K562 (cell line): ENCODE measurements around the gene MYO1B. TPM values are rescaled to one million over a fixed set of nuclear protein-coding genes. Genes with fewer than 3 reads are reported as not detected.

Experiments
- ATAC-seq: fragments of 200-7000 bp; cut with Tn5 transposase; 3 replicates; pipeline ENCODE4 v1.9.1; 2020; ENCODE audit warnings: moderate library complexity
- BruUV-seq: library from RNA; stranded (reverse); fragments of 400-500 nt; replicated peaks from 2 replicates; lab custom pipeline; 2021; lab: Mats Ljungman, UMichigan
- CTCF ChIA-PET: fragments of 300-600 bp; formaldehyde crosslinking; extraction: SDS; loops from one replicate; lab custom pipeline; 2021; ENCODE audit warnings: low intra/inter-chr PET ratio; lab: Yijun Ruan, JAX
- POLR2A ChIA-PET: fragments of 300-600, 350-650 bp; sonication (Branson Sonifier 250); formaldehyde crosslinking; extraction: SDS; loops from one replicate; lab custom pipeline; 2021; ENCODE audit warnings: antibody characterized with exemption, inconsistent platforms; lab: Yijun Ruan, JAX
- DNase-seq, 4 experiments: peaks; one replicate each; pipeline versions ENCODE4 v3.0.0 to v3.0.0-alpha.2; 2011 to 2018; ENCODE audit warnings: low spot score in 3 of 4, mixed read lengths in 3 of 4; ENCODE audit errors: extremely low read depth in 1 of 4
- FAIRE-seq: peaks from 2 replicates; lab custom pipeline; 2011; peaks lifted over from hg19 to GRCh38; lab: Jason Lieb, UNC
- H2AFZ ChIP-seq: 2 replicates; pipeline ENCODE4 v1.6.0; 2011; ENCODE audit warnings: low read depth, low read length, control low read depth, inconsistent platforms
- H3K27ac ChIP-seq: fragments of 200-600 bp; 3 replicates; pipeline ENCODE4 v1.8.0; 2011; ENCODE audit warnings: low read depth, mild to moderate bottlenecking, control low read depth, inconsistent platforms, low read length, moderate library complexity, mixed read lengths; ENCODE audit errors: extremely low read depth
- H3K27me3 ChIP-seq, 2 experiments: fragments of 300-600 bp in 1 of 2; 2 replicates in 1 of 2; 3 replicates in 1 of 2; pipeline versions ENCODE4 v1.6.0 to v1.8.0; 2011; ENCODE audit warnings: inconsistent platforms in 2 of 2, low read length in 2 of 2, mild to moderate bottlenecking in 1 of 2, mixed read lengths in 1 of 2, moderate library complexity in 1 of 2; ENCODE audit not compliant: control insufficient read depth in 2 of 2, insufficient read depth in 2 of 2
- H3K36me3 ChIP-seq: fragments of 300-600 bp; 3 replicates; pipeline ENCODE4 v1.8.0; 2011; ENCODE audit warnings: mild to moderate bottlenecking, low read length, inconsistent platforms; ENCODE audit not compliant: control insufficient read depth, insufficient read depth
- H3K4me1 ChIP-seq, 2 experiments: fragments of 200-600 bp in 1 of 2; replicated peaks in 1 of 2; 2 replicates in 1 of 2; 3 replicates in 1 of 2; pipeline versions ENCODE4 v1.5.1 to v1.8.0; 2011; ENCODE audit warnings: inconsistent platforms in 2 of 2, low read length in 2 of 2, mild to moderate bottlenecking in 1 of 2, mixed read lengths in 1 of 2, moderate library complexity in 1 of 2; ENCODE audit not compliant: control insufficient read depth in 2 of 2, insufficient read depth in 2 of 2
- H3K4me2 ChIP-seq: 2 replicates; pipeline ENCODE4 v1.6.1; 2011; ENCODE audit warnings: low read length, control low read depth, inconsistent platforms, mixed read lengths; ENCODE audit not compliant: insufficient read depth
- H3K4me3 ChIP-seq: fragments of 200-600 bp; sonication (generic), shearing (Covaris generic); 2 replicates; pipeline ENCODE4 v1.5.1; 2016; ENCODE audit warnings: control low read depth, inconsistent platforms
- H3K79me2 ChIP-seq: fragments of 200-600 bp; 3 replicates; pipeline ENCODE4 v1.8.0; 2011; ENCODE audit warnings: low read length, inconsistent platforms; ENCODE audit not compliant: control insufficient read depth, insufficient read depth
- H3K9ac ChIP-seq, 2 experiments: 2 replicates each; pipeline versions ENCODE4 v1.6.0 to v1.6.1; 2011; ENCODE audit warnings: low read depth in 2 of 2, low read length in 2 of 2, control low read depth in 1 of 2, inconsistent platforms in 1 of 2, mild to moderate bottlenecking in 1 of 2, mixed read lengths in 1 of 2; ENCODE audit not compliant: insufficient read depth in 1 of 2
- H3K9me1 ChIP-seq: one replicate; pipeline ENCODE4 v1.6.0; 2011; ENCODE audit warnings: inconsistent platforms, mild to moderate bottlenecking, low read length, moderate library complexity; ENCODE audit not compliant: control insufficient read depth, insufficient read depth
- H3K9me3 ChIP-seq: replicated peaks from 2 replicates; pipeline ENCODE4 v1.5.1; 2011; ENCODE audit warnings: low read depth, low read length, inconsistent platforms; ENCODE audit not compliant: control insufficient read depth, insufficient read depth
- H4K20me1 ChIP-seq: replicated peaks from 2 replicates; pipeline ENCODE4 v1.6.1; 2011; ENCODE audit warnings: low read length, inconsistent platforms, mixed read lengths; ENCODE audit not compliant: control insufficient read depth, insufficient read depth
- HNRNPUL1 ChIP-seq: fragments of 200-400 bp; formaldehyde crosslinking; IDR thresholded peaks from 2 replicates; pipeline ENCODE4 v1.6.1; 2017; ENCODE audit warnings: low read length
- SUPT5H ChIP-seq: fragments of 450-650 bp; IDR thresholded peaks from 2 replicates; pipeline ENCODE4 v1.6.1; 2016
- TAF1 ChIP-seq: IDR thresholded peaks from 2 replicates; pipeline ENCODE4 v1.6.1; 2011; ENCODE audit warnings: mild to moderate bottlenecking, low read length, moderate library complexity; ENCODE audit not compliant: insufficient read depth, control insufficient read depth, severe bottlenecking; ENCODE audit errors: extremely low read depth
- ZBTB9 ChIP-seq: fragments of 450-650 bp; formaldehyde crosslinking; IDR thresholded peaks from 2 replicates; pipeline ENCODE4 v1.4.0; 2020; ENCODE audit warnings: mild to moderate bottlenecking, moderate library complexity
- ZZZ3 ChIP-seq: fragments of 450-650 bp; IDR thresholded peaks from 2 replicates; pipeline ENCODE4 v1.6.1; 2016; ENCODE audit warnings: antibody characterized with exemption, mild to moderate bottlenecking, moderate library complexity
- WGBS: fragments of 100-300 bp; shearing (Covaris generic); methylation state at CpG from one replicate; pipeline ENCODE4 v1.1.6; 2016; ENCODE audit warnings: low coverage, mixed read lengths; ENCODE audit not compliant: insufficient coverage; ENCODE audit errors: missing lambda C conversion rate; 5-methylcytosine and 5-hydroxymethylcytosine counted together
- in situ Hi-C: fragments of 300-500 bp; cut with MboI; formaldehyde crosslinking; loops from 4 replicates; pipeline ENCODE4 v1.15.0; 2018; ENCODE audit warnings: inconsistent platforms, mixed read lengths
- intact Hi-C: fragments of 100-400 bp; cut with micrococcal nuclease; formaldehyde crosslinking; loops from 2 replicates; pipeline ENCODE4 v1.14.2; 2022
- polyA plus RNA-seq, 8 experiments: library from polyadenylated mRNA; depleted of rRNA in 4 of 8; stranded (reverse) in 5 of 8; unstranded in 3 of 8; fragments of >200 nt; fragmentation: Nextera tagmentation in 2 of 8; fragmentation: Illumina TruSeq in 1 of 8; extraction: Ambion mirVana in 2 of 8; extraction: Trizol in 1 of 8; gene quantifications; 2 replicates each; pipeline versions ENCODE4 v1.2.1 to v1.2.3, GENCODE V29; 2011 to 2014; ENCODE audit warnings: inconsistent platforms in 1 of 8, missing spikeins in 1 of 8
- total RNA-seq, 7 experiments: library from RNA; depleted of rRNA in 6 of 7; stranded (reverse); fragments of >200 nt in 6 of 7; fragmentation: Illumina TruSeq in 2 of 7; extraction: Trizol in 2 of 7; gene quantifications; 2 replicates each; pipeline versions ENCODE4 v1.2.1 to v1.2.3, GENCODE V29; 2011 to 2021; ENCODE audit warnings: low replicate concordance in 1 of 7

The MYO1B gene
- total and polyA plus RNA-seq, 9 of the 15 experiments (the other 6 are each of a cell fraction or from before 2014, with no cell fraction given), result 0.04 to 0.33 (median 0.20) TPM; not detected in 5

GRCh38 chr2:191352536-191352935 lies 107.3 kb downstream of the MYO1B start:
- Histone ChIP-seq H3K4me3 (no peak overlapping the region), H3K4me1 (no peaks in the 10 kb centered on the region), H3K4me2 (no peak overlapping the region), H4K20me1 (no peaks in the 10 kb centered on the region), H3K79me2 (no peaks in the 10 kb centered on the region), H3K27me3 (no peaks in the 10 kb centered on the region), H3K9ac (no peak overlapping the region), H3K36me3 (no peaks in the 10 kb centered on the region), H3K27ac (no peak overlapping the region), H3K9me3 (no peaks in the 10 kb centered on the region), H2AFZ (no peak overlapping the region), H3K9me1 (no peaks in the 10 kb centered on the region)
- WGBS, result 0% methylated on average over 2 of the region's 2 CpGs
- TF ChIP-seq TAF1 (no peak), ZZZ3 (no peak), SUPT5H (no peak), ZBTB9 (CRISPR knock-in tag) (no peak), HNRNPUL1 (no peak)
- no TSS peak for BruUV-seq
- intact Hi-C loops (no loop called here), in situ Hi-C loops (no loop called here)
- DNase-seq, result no peak
- POLR2A ChIA-PET, result no interaction called here
- no peak for ATAC-seq
- CTCF ChIA-PET, result no interaction called here
- no peak for FAIRE-seq
